SK-N-SH treated with all-trans-retinoic acid at 6 μM for 48 hours (cell line): ENCODE data around the gene JAKMIP1.

Source experiments
- ATAC-seq: fragments of 200-7000 bp; cut with Tn5 transposase; 3 replicates; pipeline ENCODE4 v1.9.1; 2020; ENCODE audit warnings: mild to moderate bottlenecking, moderate library complexity
- ARNTL ChIP-seq: fragments of 450-650 bp; formaldehyde crosslinking; IDR thresholded peaks from 2 replicates; pipeline ENCODE4 v1.5.0; 2020; ENCODE audit warnings: low read depth, mild to moderate bottlenecking, moderate library complexity, borderline replicate concordance
- BACH2 ChIP-seq: fragments of 250-450 bp; sonication (Bioruptor Pico); IDR thresholded peaks from 2 replicates; pipeline ENCODE4 v1.9.0; 2021; ENCODE audit warnings: mild to moderate bottlenecking, borderline replicate concordance
- CREB5 ChIP-seq: fragments of 250-450 bp; sonication (Bioruptor Pico); IDR thresholded peaks from 2 replicates; pipeline ENCODE4 v1.5.1; 2020; ENCODE audit warnings: low read depth, mild to moderate bottlenecking, moderate library complexity
- CSDC2 ChIP-seq: fragments of 250-450 bp; sonication (Bioruptor Pico); IDR thresholded peaks from 2 replicates; pipeline ENCODE4 v1.5.0; 2020; ENCODE audit warnings: mild to moderate bottlenecking, moderate library complexity
- ESRRG ChIP-seq: fragments of 250-450 bp; sonication (Bioruptor Pico); IDR thresholded peaks from 2 replicates; pipeline ENCODE4 v1.6.1; 2021; ENCODE audit warnings: mild to moderate bottlenecking
- GLIS3 ChIP-seq: fragments of 250-450 bp; sonication (Bioruptor Pico); IDR thresholded peaks from 2 replicates; pipeline ENCODE4 v1.5.0; 2020; ENCODE audit warnings: mild to moderate bottlenecking, moderate library complexity
- ISL1 ChIP-seq: fragments of 250-450 bp; sonication (Bioruptor Pico); IDR thresholded peaks from 2 replicates; pipeline ENCODE4 v2.1.2; 2022; ENCODE audit warnings: mild to moderate bottlenecking, moderate library complexity
- POU6F1 ChIP-seq: fragments of 250-450 bp; sonication (Bioruptor Pico); IDR thresholded peaks from 2 replicates; pipeline ENCODE4 v1.8.0; 2021; ENCODE audit warnings: low read depth, mild to moderate bottlenecking, moderate library complexity, borderline replicate concordance
- PPARA ChIP-seq: fragments of 250-450 bp; sonication (Bioruptor Pico); IDR thresholded peaks from 2 replicates; pipeline ENCODE4 v1.5.0; 2020; ENCODE audit warnings: mild to moderate bottlenecking, borderline replicate concordance
- RARB ChIP-seq: fragments of 250-450 bp; sonication (Bioruptor Pico); IDR thresholded peaks from 2 replicates; pipeline ENCODE4 v1.8.0; 2021; ENCODE audit warnings: mild to moderate bottlenecking, moderate library complexity
- TCF4 ChIP-seq: fragments of 250-450 bp; sonication (Bioruptor Pico); IDR thresholded peaks from 2 replicates; pipeline ENCODE4 v1.8.0; 2021; ENCODE audit warnings: mild to moderate bottlenecking, moderate library complexity, borderline replicate concordance
- TOX ChIP-seq: fragments of 250-450 bp; sonication (Bioruptor Pico); IDR thresholded peaks from 2 replicates; pipeline ENCODE4 v1.8.0; 2021; ENCODE audit warnings: mild to moderate bottlenecking, moderate library complexity, borderline replicate concordance
- ZC3H10 ChIP-seq: fragments of 250-450 bp; sonication (Bioruptor Pico); IDR thresholded peaks from 2 replicates; pipeline ENCODE4 v1.5.1; 2021; ENCODE audit warnings: mild to moderate bottlenecking, moderate library complexity
- ZFP3 ChIP-seq: fragments of 250-450 bp; sonication (Bioruptor Pico); IDR thresholded peaks from 2 replicates; pipeline ENCODE4 v1.5.0; 2020; ENCODE audit warnings: mild to moderate bottlenecking, moderate library complexity
- ZFP30 ChIP-seq: fragments of 450-650 bp; formaldehyde crosslinking; IDR thresholded peaks from 2 replicates; pipeline ENCODE4 v1.5.0; 2022; ENCODE audit warnings: mild to moderate bottlenecking, moderate library complexity
- ZNF565 ChIP-seq: fragments of 450-650 bp; formaldehyde crosslinking; conservative IDR thresholded peaks from 2 replicates; pipeline ENCODE4 v1.5.0; 2020; ENCODE audit warnings: low read depth, mild to moderate bottlenecking, moderate library complexity
- ZNF70 ChIP-seq: fragments of 450-650 bp; formaldehyde crosslinking; IDR thresholded peaks from 2 replicates; pipeline ENCODE4 v1.5.0; 2020; ENCODE audit warnings: mild to moderate bottlenecking, moderate library complexity
- ZNF8 ChIP-seq: fragments of 450-650 bp; formaldehyde crosslinking; IDR thresholded peaks from 2 replicates; pipeline ENCODE4 v1.5.0; 2020; ENCODE audit warnings: mild to moderate bottlenecking, moderate library complexity
- TF ChIP-seq, protein P1 (sequence below): fragments of 250-450 bp; sonication (Bioruptor Pico); IDR thresholded peaks from 2 replicates; pipeline ENCODE4 v1.8.0; 2020; ENCODE audit warnings: mild to moderate bottlenecking, moderate library complexity, borderline replicate concordance
- TF ChIP-seq, protein P2 (sequence below): fragments of 250-450 bp; sonication (Bioruptor Pico); IDR thresholded peaks from 2 replicates; pipeline ENCODE4 v1.5.1; 2021; ENCODE audit warnings: mild to moderate bottlenecking, moderate library complexity
- TF ChIP-seq, protein P3 (sequence below): fragments of 250-450 bp; sonication (Bioruptor Pico); IDR thresholded peaks from 2 replicates; pipeline ENCODE4 v1.5.0; 2020; ENCODE audit warnings: mild to moderate bottlenecking, moderate library complexity

The JAKMIP1 gene

DNA sequence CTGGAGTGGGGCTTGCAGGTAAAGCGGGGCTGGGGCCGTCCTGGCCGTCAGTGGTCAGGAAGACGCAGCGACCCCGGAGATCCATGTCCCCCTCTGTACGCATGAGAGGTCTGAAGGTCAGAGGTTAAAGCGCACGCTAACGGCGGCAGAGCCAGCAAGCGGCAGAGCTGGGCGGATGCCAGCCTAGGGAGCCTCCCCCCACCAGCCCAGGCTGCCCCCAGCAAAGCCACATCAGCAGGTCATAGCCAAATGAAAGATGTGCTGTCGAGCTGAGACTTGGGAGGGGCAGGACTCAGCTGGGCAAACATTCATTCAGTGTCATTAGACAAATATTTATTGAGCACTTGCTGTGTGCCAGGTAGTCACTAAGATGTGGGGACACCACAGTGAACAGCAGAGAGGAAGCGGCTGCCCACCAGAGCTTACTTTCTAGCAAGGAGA lies 593 bp upstream of the JAKMIP1 start:
- ATAC-seq: no peak
- no peak for TF ChIP-seq TCF4 (CRISPR knock-in tag)
- no peak for TF ChIP-seq ZFP3 (CRISPR knock-in tag)
- TF ChIP-seq ZNF70 (CRISPR knock-in tag): no peak
- no peak for TF ChIP-seq PPARA (CRISPR knock-in tag)
- TF ChIP-seq ESRRG (CRISPR knock-in tag): no peak
- no peak for TF ChIP-seq CREB5 (CRISPR knock-in tag)
- TF ChIP-seq, protein P1, sequence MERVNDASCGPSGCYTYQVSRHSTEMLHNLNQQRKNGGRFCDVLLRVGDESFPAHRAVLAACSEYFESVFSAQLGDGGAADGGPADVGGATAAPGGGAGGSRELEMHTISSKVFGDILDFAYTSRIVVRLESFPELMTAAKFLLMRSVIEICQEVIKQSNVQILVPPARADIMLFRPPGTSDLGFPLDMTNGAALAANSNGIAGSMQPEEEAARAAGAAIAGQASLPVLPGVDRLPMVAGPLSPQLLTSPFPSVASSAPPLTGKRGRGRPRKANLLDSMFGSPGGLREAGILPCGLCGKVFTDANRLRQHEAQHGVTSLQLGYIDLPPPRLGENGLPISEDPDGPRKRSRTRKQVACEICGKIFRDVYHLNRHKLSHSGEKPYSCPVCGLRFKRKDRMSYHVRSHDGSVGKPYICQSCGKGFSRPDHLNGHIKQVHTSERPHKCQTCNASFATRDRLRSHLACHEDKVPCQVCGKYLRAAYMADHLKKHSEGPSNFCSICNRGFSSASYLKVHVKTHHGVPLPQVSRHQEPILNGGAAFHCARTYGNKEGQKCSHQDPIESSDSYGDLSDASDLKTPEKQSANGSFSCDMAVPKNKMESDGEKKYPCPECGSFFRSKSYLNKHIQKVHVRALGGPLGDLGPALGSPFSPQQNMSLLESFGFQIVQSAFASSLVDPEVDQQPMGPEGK (CRISPR knock-in tag): no peak
- TF ChIP-seq POU6F1 (CRISPR knock-in tag): no peak
- TF ChIP-seq ARNTL (CRISPR knock-in tag): no peak
- no peak for TF ChIP-seq ZC3H10
- TF ChIP-seq, protein P2, sequence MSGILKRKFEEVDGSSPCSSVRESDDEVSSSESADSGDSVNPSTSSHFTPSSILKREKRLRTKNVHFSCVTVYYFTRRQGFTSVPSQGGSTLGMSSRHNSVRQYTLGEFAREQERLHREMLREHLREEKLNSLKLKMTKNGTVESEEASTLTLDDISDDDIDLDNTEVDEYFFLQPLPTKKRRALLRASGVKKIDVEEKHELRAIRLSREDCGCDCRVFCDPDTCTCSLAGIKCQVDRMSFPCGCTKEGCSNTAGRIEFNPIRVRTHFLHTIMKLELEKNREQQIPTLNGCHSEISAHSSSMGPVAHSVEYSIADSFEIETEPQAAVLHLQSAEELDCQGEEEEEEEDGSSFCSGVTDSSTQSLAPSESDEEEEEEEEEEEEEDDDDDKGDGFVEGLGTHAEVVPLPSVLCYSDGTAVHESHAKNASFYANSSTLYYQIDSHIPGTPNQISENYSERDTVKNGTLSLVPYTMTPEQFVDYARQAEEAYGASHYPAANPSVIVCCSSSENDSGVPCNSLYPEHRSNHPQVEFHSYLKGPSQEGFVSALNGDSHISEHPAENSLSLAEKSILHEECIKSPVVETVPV (CRISPR knock-in tag): no peak

DNA sequence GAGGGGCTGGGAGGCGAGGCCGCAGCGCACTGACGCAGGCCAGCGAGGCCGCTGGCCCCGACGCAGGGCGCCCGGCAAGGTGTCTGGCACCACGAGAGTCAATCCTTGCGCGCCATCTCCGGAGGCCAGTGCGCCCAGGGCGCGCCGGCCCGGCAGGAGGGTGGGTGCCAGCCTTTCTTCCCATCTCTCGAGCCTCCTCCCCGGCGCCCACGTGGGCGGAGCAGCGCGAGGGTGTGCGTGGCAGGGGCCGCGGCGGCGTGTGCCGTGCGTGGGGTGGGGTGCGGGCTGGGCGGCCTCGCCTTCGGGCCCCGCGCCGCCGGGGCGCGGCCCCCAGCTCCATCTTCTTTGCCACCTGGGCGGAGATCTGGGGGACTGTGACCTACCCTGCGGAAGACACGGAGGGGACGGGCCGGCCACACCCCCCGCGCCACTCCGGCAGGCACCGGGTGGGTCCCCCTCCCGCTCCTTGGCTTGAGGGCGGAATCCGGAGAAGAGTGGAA lies 877 bp downstream of the JAKMIP1 start:
- TF ChIP-seq, protein P3, sequence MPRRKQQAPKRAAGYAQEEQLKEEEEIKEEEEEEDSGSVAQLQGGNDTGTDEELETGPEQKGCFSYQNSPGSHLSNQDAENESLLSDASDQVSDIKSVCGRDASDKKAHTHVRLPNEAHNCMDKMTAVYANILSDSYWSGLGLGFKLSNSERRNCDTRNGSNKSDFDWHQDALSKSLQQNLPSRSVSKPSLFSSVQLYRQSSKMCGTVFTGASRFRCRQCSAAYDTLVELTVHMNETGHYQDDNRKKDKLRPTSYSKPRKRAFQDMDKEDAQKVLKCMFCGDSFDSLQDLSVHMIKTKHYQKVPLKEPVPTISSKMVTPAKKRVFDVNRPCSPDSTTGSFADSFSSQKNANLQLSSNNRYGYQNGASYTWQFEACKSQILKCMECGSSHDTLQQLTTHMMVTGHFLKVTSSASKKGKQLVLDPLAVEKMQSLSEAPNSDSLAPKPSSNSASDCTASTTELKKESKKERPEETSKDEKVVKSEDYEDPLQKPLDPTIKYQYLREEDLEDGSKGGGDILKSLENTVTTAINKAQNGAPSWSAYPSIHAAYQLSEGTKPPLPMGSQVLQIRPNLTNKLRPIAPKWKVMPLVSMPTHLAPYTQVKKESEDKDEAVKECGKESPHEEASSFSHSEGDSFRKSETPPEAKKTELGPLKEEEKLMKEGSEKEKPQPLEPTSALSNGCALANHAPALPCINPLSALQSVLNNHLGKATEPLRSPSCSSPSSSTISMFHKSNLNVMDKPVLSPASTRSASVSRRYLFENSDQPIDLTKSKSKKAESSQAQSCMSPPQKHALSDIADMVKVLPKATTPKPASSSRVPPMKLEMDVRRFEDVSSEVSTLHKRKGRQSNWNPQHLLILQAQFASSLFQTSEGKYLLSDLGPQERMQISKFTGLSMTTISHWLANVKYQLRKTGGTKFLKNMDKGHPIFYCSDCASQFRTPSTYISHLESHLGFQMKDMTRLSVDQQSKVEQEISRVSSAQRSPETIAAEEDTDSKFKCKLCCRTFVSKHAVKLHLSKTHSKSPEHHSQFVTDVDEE (CRISPR knock-in tag): no peak
- TF ChIP-seq ZNF565 (CRISPR knock-in tag) (no peak), ZNF8 (no peak), ARNTL (CRISPR knock-in tag) (no peak), TCF4 (CRISPR knock-in tag) (no peak), BACH2 (CRISPR knock-in tag) (no peak), RARB (CRISPR knock-in tag) (no peak), GLIS3 (CRISPR knock-in tag) (no peak), ISL1 (CRISPR knock-in tag) (no peak), ZC3H10 (no peak), CSDC2 (CRISPR knock-in tag) (no peak), TOX (CRISPR knock-in tag) (no peak), ZFP30 (CRISPR knock-in tag) (no peak), ZFP3 (CRISPR knock-in tag) (no peak), POU6F1 (CRISPR knock-in tag) (no peak)
- TF ChIP-seq, protein P2 (CRISPR knock-in tag): no peak
- TF ChIP-seq, protein P1 (CRISPR knock-in tag): no peak
- no peak for ATAC-seq
